HepG2 (cell line): ENCODE results near the gene CLIC1. TPM values are rescaled to one million over a fixed set of nuclear protein-coding genes. Genes with fewer than 3 reads are reported as not detected.

ENCODE experiments used
- CEBPG ChIP-seq: IDR thresholded peaks from 2 replicates; pipeline ENCODE4 v1.6.1; 2016
- CHD2 ChIP-seq: IDR thresholded peaks from 2 replicates; pipeline ENCODE4 v1.6.1; 2011; ENCODE audit warnings: low read depth, low read length, improper control_type of control experiment
- EEA1 ChIP-seq: sonication (generic); formaldehyde crosslinking; IDR thresholded peaks from 2 replicates; pipeline ENCODE4 v1.5.1; 2020; ENCODE audit warnings: mild to moderate bottlenecking, missing genetic modification reagents, borderline replicate concordance
- FOSL1 ChIP-seq: sonication (generic); formaldehyde crosslinking; IDR thresholded peaks from 2 replicates; pipeline ENCODE4 v1.9.0; 2021; ENCODE audit warnings: missing genetic modification reagents, borderline replicate concordance
- GFI1 ChIP-seq: sonication (generic); formaldehyde crosslinking; IDR thresholded peaks from 2 replicates; pipeline ENCODE4 v1.5.0; 2020; ENCODE audit warnings: missing genetic modification reagents, mild to moderate bottlenecking, borderline replicate concordance
- GLI4 ChIP-seq: sonication (generic); formaldehyde crosslinking; IDR thresholded peaks from 2 replicates; pipeline ENCODE4 v1.5.1; 2020; ENCODE audit warnings: missing genetic modification reagents, mild to moderate bottlenecking, moderate library complexity, borderline replicate concordance
- GTF2F1 ChIP-seq: fragments of 150-350 bp; IDR thresholded peaks from 2 replicates; pipeline ENCODE4 v1.6.1; 2014; ENCODE audit warnings: low read length
- JUNB ChIP-seq: sonication (generic); formaldehyde crosslinking; IDR thresholded peaks from 2 replicates; pipeline ENCODE4 v1.8.0; 2022; ENCODE audit warnings: missing genetic modification reagents, mild to moderate bottlenecking, borderline replicate concordance
- KDM6A ChIP-seq: IDR thresholded peaks from 2 replicates; pipeline ENCODE4 v1.6.1; 2016; ENCODE audit warnings: low read depth
- KLF16 ChIP-seq, 2 experiments: sonication (generic) in 1 of 2; formaldehyde crosslinking in 1 of 2; IDR thresholded peaks; 2 replicates each; pipeline versions ENCODE4 v1.6.1 to v1.8.0; 2016 to 2023; ENCODE audit warnings: missing genetic modification reagents in 2 of 2, missing compliant biosample characterization in 1 of 2
- NFIC ChIP-seq: IDR thresholded peaks from 2 replicates; pipeline ENCODE4 v1.6.1; 2012; ENCODE audit warnings: mild to moderate bottlenecking, low read length, inconsistent platforms
- POLR2A ChIP-seq, 2 experiments: IDR thresholded peaks; 2 replicates each; pipeline ENCODE4 v1.6.1; 2011; ENCODE audit warnings: low read depth in 2 of 2, low read length in 2 of 2, mild to moderate bottlenecking in 1 of 2, moderate library complexity in 1 of 2; ENCODE audit not compliant: insufficient read depth in 1 of 2
- SMARCC2 ChIP-seq: fragments of 450-650 bp; IDR thresholded peaks from 2 replicates; pipeline ENCODE4 v1.6.1; 2017; ENCODE audit warnings: antibody characterized with exemption, mild to moderate bottlenecking
- ZNF33B ChIP-seq: sonication (generic); formaldehyde crosslinking; IDR thresholded peaks from 2 replicates; pipeline ENCODE4 v1.5.1; 2020; ENCODE audit warnings: mild to moderate bottlenecking, missing genetic modification reagents
- ZNF605 ChIP-seq: sonication (generic); formaldehyde crosslinking; IDR thresholded peaks from 2 replicates; pipeline ENCODE4 v1.8.0; 2022; ENCODE audit warnings: mild to moderate bottlenecking, missing genetic modification reagents
- ZNF766 ChIP-seq: sonication (generic); formaldehyde crosslinking; IDR thresholded peaks from 2 replicates; pipeline ENCODE4 v1.5.0; 2020; ENCODE audit warnings: missing genetic modification reagents, borderline replicate concordance
- ZNF782 ChIP-seq: sonication (generic); formaldehyde crosslinking; IDR thresholded peaks from 2 replicates; pipeline ENCODE4 v1.4.0; 2020; ENCODE audit warnings: missing genetic modification reagents, mild to moderate bottlenecking, borderline replicate concordance
- polyA plus RNA-seq, 8 experiments: library from polyadenylated mRNA; depleted of rRNA in 3 of 8; stranded (reverse) in 7 of 8; unstranded in 1 of 8; fragments of >200 nt; fragmentation: Illumina TruSeq in 4 of 8; extraction: Trizol in 4 of 8; gene quantifications; 2 replicates each; pipeline versions ENCODE4 v1.2.1 to v1.2.3, GENCODE V29; 2011 to 2016; ENCODE audit warnings: low read depth in 4 of 8, missing spikeins in 1 of 8, mixed read lengths in 1 of 8; ENCODE audit not compliant: insufficient read depth in 1 of 8
- total RNA-seq, 5 experiments: library from RNA; depleted of rRNA; stranded (reverse); fragments of >200 nt; fragmentation: Illumina TruSeq; extraction: Trizol; gene quantifications; 2 replicates each; pipeline ENCODE4 v1.2.3, GENCODE V29; 2016; ENCODE audit warnings: low read depth in 1 of 5
- TF ChIP-seq, protein P1 (sequence below): IDR thresholded peaks from 2 replicates; pipeline ENCODE4 v1.6.1; 2016; ENCODE audit warnings: mild to moderate bottlenecking, missing biosample characterization, missing genetic modification reagents
- TF ChIP-seq, protein P2 (sequence below): sonication (generic); formaldehyde crosslinking; IDR thresholded peaks from 2 replicates; pipeline ENCODE4 v1.5.0; 2020; ENCODE audit warnings: mild to moderate bottlenecking, missing genetic modification reagents, borderline replicate concordance
- TF ChIP-seq, protein P3 (sequence below), 2 experiments: sonication (generic) in 1 of 2; formaldehyde crosslinking in 1 of 2; IDR thresholded peaks; 2 replicates each; pipeline versions ENCODE4 v1.4.0 to v1.6.1; 2018 to 2020; ENCODE audit warnings: missing genetic modification reagents in 2 of 2, borderline replicate concordance in 1 of 2, low read depth in 1 of 2, mild to moderate bottlenecking in 1 of 2, missing biosample characterization in 1 of 2

Gene CLIC1
- total and polyA plus RNA-seq, 2 of the 13 experiments (the other 11 are each of a cell fraction or from before 2014, with no cell fraction given), result 602 to 891 TPM

DNA sequence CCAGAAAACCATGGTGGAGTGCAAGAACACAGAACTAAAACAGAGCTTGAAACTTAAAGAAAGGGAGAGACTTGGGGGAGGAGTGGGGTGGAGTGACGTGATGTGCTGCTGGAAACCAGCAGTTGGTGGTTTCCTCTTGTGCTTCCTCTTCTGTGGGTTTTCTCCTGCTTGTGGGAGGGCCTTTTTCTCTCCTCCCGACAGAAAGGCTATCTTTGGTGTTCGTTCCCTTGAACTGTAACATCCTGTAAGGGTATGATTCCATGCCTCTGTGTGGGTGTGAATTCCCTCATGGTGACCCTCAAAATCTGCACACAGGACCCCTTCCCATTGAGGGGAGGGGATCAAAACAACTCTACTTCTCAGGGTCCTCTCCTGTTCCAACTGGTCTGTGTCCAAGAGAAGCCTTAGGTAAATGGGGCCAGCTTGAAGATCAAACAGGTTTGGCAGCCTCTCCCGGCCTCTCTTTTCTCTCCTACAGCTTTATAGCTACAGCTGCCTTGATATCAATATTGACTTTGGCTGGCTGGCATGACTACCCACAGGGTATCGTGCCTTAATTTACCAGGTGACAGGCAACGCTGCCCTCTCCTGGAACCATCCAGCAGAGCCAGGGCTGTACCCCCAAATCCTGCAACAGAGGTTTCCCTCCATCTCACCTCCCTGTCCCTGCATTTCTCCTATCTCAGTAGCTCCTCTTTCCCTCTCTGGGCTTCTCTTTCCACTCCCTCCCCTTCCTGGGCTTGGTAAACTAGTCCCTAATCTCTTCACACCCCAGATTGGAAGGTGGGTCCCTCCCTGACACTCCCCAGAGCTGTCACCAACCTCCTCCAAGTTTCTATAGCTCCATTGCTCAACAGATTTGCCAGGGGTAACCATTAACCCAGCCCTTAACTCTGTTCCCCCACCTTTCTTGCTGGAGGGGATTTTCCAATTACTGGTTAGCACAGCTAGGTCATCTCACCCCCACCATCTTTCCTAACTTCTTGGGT, 2.0 kb upstream of the CLIC1 start (continued):
- TF ChIP-seq GTF2F1, result no peak
- 0 out of 2 replicates have a peak, but pooled peaks have one; percentile 42 for TF ChIP-seq GLI4
- TF ChIP-seq EEA1, result 0 out of 2 replicates have a peak, but pooled peaks have one; percentile 37
- TF ChIP-seq, protein P1, sequence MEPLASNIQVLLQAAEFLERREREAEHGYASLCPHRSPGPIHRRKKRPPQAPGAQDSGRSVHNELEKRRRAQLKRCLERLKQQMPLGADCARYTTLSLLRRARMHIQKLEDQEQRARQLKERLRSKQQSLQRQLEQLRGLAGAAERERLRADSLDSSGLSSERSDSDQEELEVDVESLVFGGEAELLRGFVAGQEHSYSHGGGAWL, result no peak
- no peak for TF ChIP-seq FOSL1 (CRISPR knock-in tag)
- TF ChIP-seq, protein P2, sequence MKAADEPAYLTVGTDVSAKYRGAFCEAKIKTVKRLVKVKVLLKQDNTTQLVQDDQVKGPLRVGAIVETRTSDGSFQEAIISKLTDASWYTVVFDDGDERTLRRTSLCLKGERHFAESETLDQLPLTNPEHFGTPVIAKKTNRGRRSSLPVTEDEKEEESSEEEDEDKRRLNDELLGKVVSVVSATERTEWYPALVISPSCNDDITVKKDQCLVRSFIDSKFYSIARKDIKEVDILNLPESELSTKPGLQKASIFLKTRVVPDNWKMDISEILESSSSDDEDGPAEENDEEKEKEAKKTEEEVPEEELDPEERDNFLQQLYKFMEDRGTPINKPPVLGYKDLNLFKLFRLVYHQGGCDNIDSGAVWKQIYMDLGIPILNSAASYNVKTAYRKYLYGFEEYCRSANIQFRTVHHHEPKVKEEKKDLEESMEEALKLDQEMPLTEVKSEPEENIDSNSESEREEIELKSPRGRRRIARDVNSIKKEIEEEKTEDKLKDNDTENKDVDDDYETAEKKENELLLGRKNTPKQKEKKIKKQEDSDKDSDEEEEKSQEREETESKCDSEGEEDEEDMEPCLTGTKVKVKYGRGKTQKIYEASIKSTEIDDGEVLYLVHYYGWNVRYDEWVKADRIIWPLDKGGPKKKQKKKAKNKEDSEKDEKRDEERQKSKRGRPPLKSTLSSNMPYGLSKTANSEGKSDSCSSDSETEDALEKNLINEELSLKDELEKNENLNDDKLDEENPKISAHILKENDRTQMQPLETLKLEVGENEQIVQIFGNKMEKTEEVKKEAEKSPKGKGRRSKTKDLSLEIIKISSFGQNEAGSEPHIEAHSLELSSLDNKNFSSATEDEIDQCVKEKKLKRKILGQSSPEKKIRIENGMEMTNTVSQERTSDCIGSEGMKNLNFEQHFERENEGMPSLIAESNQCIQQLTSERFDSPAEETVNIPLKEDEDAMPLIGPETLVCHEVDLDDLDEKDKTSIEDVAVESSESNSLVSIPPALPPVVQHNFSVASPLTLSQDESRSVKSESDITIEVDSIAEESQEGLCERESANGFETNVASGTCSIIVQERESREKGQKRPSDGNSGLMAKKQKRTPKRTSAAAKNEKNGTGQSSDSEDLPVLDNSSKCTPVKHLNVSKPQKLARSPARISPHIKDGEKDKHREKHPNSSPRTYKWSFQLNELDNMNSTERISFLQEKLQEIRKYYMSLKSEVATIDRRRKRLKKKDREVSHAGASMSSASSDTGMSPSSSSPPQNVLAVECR, result peak; percentile 46; the same call in 1 of the 2 replicates
- peak; percentile 63; the same call in 1 of the 2 replicates for TF ChIP-seq KDM6A (CRISPR knock-in tag)
- TF ChIP-seq KLF16 (CRISPR knock-in tag; IDR thresholded peaks at IDR 0.05), result no peak; a peak in 1 of 4 replicates
- peak in 1 of 2 experiments; percentile 80; a peak in 2 of 4 replicates for TF ChIP-seq POLR2A (IDR thresholded peaks at IDR 0.05; ENCODE audit: insufficient read depth in 1 of 2, low read depth in 2 of 2, low read length in 2 of 2)
- no peak for TF ChIP-seq SMARCC2
- TF ChIP-seq ZNF782 (CRISPR knock-in tag), result 0 out of 2 replicates have a peak, but pooled peaks have one; percentile 35
- no peak for TF ChIP-seq CHD2
- TF ChIP-seq ZNF766 (CRISPR knock-in tag), result no peak
- peak; percentile 92 for TF ChIP-seq GFI1 (CRISPR knock-in tag)
- TF ChIP-seq CEBPG (CRISPR knock-in tag), result peak; percentile 98
- TF ChIP-seq ZNF33B (CRISPR knock-in tag), result no peak; the same call in 1 of the 2 replicates
- TF ChIP-seq, protein P3, sequence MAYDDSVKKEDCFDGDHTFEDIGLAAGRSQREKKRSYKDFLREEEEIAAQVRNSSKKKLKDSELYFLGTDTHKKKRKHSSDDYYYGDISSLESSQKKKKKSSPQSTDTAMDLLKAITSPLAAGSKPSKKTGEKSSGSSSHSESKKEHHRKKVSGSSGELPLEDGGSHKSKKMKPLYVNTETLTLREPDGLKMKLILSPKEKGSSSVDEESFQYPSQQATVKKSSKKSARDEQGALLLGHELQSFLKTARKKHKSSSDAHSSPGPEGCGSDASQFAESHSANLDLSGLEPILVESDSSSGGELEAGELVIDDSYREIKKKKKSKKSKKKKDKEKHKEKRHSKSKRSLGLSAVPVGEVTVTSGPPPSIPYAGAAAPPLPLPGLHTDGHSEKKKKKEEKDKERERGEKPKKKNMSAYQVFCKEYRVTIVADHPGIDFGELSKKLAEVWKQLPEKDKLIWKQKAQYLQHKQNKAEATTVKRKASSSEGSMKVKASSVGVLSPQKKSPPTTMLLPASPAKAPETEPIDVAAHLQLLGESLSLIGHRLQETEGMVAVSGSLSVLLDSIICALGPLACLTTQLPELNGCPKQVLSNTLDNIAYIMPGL (CRISPR knock-in tag; IDR thresholded peaks at IDR 0.05; ENCODE audit: borderline replicate concordance in 1 of 2, low read depth in 1 of 2), result peak; percentile 29 to 41; a peak in 1 of 4 replicates
- TF ChIP-seq JUNB (CRISPR knock-in tag), result peak; percentile 63; the same call in 1 of the 2 replicates
- no peak for TF ChIP-seq NFIC
- TF ChIP-seq ZNF605 (CRISPR knock-in tag), result peak; percentile 60
